ENCODE measurements around the gene EFNA2.

The EFNA2 gene

GRCh38 chr19:1269478-1270212, 16.0 kb upstream of the EFNA2 start:
- no peak for TF ChIP-seq CTCF (IDR thresholded peaks at IDR 0.05; ENCODE audit: borderline replicate concordance, control extremely low read depth, extremely low read depth, insufficient read depth, missing control alignments)
- DNase-seq (ENCODE audit: low spot score): peak; percentile 90

GRCh38 chr19:1270213-1270853, 15.3 kb upstream of the EFNA2 start:
- DNase-seq (ENCODE audit: low spot score): no peak
- in situ Hi-C loops (cut with MboI; ENCODE audit: low sequenced_read_pairs, unreplicated experiment): no loop called here
- TF ChIP-seq CTCF (IDR thresholded peaks at IDR 0.05; ENCODE audit: borderline replicate concordance, control extremely low read depth, extremely low read depth, insufficient read depth, missing control alignments): no peak

More at GRCh38 chr19:1269478-1270212, 16.0 kb upstream of the EFNA2 start:
- in situ Hi-C loops (cut with MboI; ENCODE audit: low sequenced_read_pairs, unreplicated experiment): no loop called here

GRCh38 chr19:1270854-1271527, 14.7 kb upstream of the EFNA2 start:
- no peak for TF ChIP-seq CTCF (IDR thresholded peaks at IDR 0.05; ENCODE audit: borderline replicate concordance, control extremely low read depth, extremely low read depth, insufficient read depth, missing control alignments)
- in situ Hi-C loops (cut with MboI; ENCODE audit: low sequenced_read_pairs, unreplicated experiment): no loop called here
- no peak for DNase-seq (ENCODE audit: low spot score)

GRCh38 chr19:1271528-1272422, 13.9 kb upstream of the EFNA2 start:
- in situ Hi-C loops (cut with MboI; ENCODE audit: low sequenced_read_pairs, unreplicated experiment): no loop called here
- TF ChIP-seq CTCF (IDR thresholded peaks at IDR 0.05; ENCODE audit: borderline replicate concordance, control extremely low read depth, extremely low read depth, insufficient read depth, missing control alignments): no peak
- no peak for DNase-seq (ENCODE audit: low spot score)

GRCh38 chr19:1272423-1273262, 13.0 kb upstream of the EFNA2 start:
- in situ Hi-C loops (cut with MboI; ENCODE audit: low sequenced_read_pairs, unreplicated experiment): no loop called here
- no peak for DNase-seq (ENCODE audit: low spot score)
- no peak for TF ChIP-seq CTCF (IDR thresholded peaks at IDR 0.05; ENCODE audit: borderline replicate concordance, control extremely low read depth, extremely low read depth, insufficient read depth, missing control alignments)

Measured in GM13976 (cell line).